Liver (tissue), 3 donors: ENCODE data around the gene DNAH17.

Experiments used
- ATF3 ChIP-seq: IDR thresholded peaks from 2 replicates; pipeline ENCODE4 v1.6.1; 2016; ENCODE audit warnings: antibody characterized with exemption
- EGR1 ChIP-seq, 2 donors: IDR thresholded peaks; 2 replicates each; pipeline ENCODE4 v1.6.1; 2016 to 2018; ENCODE audit warnings: antibody characterized with exemption in 2 of 2, low read depth in 2 of 2
- FOXA2 ChIP-seq: IDR thresholded peaks from 2 replicates; pipeline ENCODE4 v1.6.1; 2016; ENCODE audit warnings: antibody characterized with exemption
- GABPA ChIP-seq, 2 donors: IDR thresholded peaks in 1 of 2; conservative IDR thresholded peaks in 1 of 2; 2 replicates each; pipeline ENCODE4 v1.6.1; 2016; ENCODE audit warnings: antibody characterized with exemption in 2 of 2, mild to moderate bottlenecking in 1 of 2, moderate library complexity in 1 of 2
- HNF4G ChIP-seq: IDR thresholded peaks from 2 replicates; pipeline ENCODE4 v1.6.1; 2016; ENCODE audit warnings: antibody characterized with exemption
- JUND ChIP-seq, 2 donors: IDR thresholded peaks; 2 replicates each; pipeline ENCODE4 v1.6.1; 2016; ENCODE audit warnings: antibody characterized with exemption in 2 of 2
- MAX ChIP-seq: IDR thresholded peaks from 2 replicates; pipeline ENCODE4 v1.6.1; 2016; ENCODE audit warnings: antibody characterized with exemption
- RAD21 ChIP-seq, 2 donors: IDR thresholded peaks; 2 replicates each; pipeline ENCODE4 v1.6.1; 2016; ENCODE audit warnings: antibody characterized with exemption in 2 of 2, mild to moderate bottlenecking in 2 of 2
- SP1 ChIP-seq: IDR thresholded peaks from 2 replicates; pipeline ENCODE4 v1.6.1; 2018; ENCODE audit warnings: antibody characterized with exemption, mild to moderate bottlenecking
- TAF1 ChIP-seq: conservative IDR thresholded peaks from 2 replicates; pipeline ENCODE4 v1.6.1; 2016; ENCODE audit warnings: antibody characterized with exemption, mild to moderate bottlenecking
- YY1 ChIP-seq: IDR thresholded peaks from 2 replicates; pipeline ENCODE4 v1.6.1; 2016; ENCODE audit warnings: antibody characterized with exemption, mild to moderate bottlenecking
- TF ChIP-seq, protein P1 (sequence below): fragments of 150-350 bp; IDR thresholded peaks from 2 replicates; pipeline ENCODE4 v1.5.1; 2017; ENCODE audit warnings: improper control_type of control experiment, low read depth, low read length; ENCODE audit not compliant: missing input control
- TF ChIP-seq, protein P2 (sequence below): IDR thresholded peaks from 2 replicates; pipeline ENCODE4 v1.6.1; 2016; ENCODE audit warnings: antibody characterized with exemption
- TF ChIP-seq, protein P3 (sequence below): IDR thresholded peaks from 2 replicates; pipeline ENCODE4 v1.6.1; 2016; ENCODE audit warnings: antibody characterized with exemption, mild to moderate bottlenecking
- donor health status: healthy.
- donor health status: healthy.

DNA sequence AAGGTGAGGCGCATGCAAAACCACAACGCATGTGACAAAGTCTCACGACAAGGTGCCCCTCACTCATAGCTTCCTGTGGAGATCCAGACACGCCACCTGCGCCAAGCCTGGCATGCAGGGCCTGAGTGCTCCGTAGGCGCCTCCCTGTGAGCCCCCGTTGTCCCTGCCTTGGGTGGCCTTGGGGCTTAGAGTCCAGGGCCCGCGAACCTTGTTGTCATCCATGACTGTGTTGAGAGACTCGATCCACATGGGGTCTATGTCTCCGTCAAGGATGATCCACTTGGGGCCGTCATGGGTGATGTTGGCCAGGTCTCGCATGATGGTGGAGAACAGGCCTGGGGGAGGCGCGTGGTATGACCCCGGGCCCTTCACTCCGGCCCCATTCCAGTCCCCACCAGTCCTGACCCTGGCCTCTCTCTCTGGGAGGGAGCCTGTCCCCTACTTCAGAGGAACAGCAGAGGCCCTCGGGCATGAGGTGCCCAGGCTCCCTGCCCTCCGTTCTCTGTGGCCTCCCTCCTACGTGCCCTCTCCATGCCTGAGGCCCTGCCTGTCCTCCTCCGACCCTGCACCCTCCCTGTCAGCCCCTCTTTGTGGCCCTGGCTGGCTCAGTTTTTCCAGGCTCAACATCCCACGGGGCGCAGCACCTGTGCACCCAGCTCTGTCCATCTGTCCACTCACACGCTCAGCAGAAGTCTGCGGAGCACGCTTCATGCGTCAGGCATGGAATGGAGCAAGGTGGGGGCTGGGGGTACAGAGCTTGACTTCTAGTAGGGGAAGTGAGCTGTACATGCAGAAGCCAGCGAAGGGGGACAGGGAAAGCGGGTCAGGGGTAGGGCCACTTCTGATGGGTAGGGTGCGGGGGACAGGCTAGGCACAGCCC, 85.7 kb downstream of the DNAH17 start:
- TF ChIP-seq, protein P1, sequence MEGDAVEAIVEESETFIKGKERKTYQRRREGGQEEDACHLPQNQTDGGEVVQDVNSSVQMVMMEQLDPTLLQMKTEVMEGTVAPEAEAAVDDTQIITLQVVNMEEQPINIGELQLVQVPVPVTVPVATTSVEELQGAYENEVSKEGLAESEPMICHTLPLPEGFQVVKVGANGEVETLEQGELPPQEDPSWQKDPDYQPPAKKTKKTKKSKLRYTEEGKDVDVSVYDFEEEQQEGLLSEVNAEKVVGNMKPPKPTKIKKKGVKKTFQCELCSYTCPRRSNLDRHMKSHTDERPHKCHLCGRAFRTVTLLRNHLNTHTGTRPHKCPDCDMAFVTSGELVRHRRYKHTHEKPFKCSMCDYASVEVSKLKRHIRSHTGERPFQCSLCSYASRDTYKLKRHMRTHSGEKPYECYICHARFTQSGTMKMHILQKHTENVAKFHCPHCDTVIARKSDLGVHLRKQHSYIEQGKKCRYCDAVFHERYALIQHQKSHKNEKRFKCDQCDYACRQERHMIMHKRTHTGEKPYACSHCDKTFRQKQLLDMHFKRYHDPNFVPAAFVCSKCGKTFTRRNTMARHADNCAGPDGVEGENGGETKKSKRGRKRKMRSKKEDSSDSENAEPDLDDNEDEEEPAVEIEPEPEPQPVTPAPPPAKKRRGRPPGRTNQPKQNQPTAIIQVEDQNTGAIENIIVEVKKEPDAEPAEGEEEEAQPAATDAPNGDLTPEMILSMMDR, result no peak
- TF ChIP-seq, protein P2, sequence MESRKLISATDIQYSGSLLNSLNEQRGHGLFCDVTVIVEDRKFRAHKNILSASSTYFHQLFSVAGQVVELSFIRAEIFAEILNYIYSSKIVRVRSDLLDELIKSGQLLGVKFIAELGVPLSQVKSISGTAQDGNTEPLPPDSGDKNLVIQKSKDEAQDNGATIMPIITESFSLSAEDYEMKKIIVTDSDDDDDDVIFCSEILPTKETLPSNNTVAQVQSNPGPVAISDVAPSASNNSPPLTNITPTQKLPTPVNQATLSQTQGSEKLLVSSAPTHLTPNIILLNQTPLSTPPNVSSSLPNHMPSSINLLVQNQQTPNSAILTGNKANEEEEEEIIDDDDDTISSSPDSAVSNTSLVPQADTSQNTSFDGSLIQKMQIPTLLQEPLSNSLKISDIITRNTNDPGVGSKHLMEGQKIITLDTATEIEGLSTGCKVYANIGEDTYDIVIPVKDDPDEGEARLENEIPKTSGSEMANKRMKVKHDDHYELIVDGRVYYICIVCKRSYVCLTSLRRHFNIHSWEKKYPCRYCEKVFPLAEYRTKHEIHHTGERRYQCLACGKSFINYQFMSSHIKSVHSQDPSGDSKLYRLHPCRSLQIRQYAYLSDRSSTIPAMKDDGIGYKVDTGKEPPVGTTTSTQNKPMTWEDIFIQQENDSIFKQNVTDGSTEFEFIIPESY, result no peak
- TF ChIP-seq RAD21 (IDR thresholded peaks at IDR 0.05) (no peak), YY1 (no peak), MAX (no peak), TAF1 (no peak), SP1 (no peak), ATF3 (no peak), HNF4G (no peak), GABPA (IDR thresholded peaks at IDR 0.05 in 1 of 2, conservative IDR thresholded peaks at IDR 0.05 in 1 of 2) (no peak), JUND (IDR thresholded peaks at IDR 0.05) (no peak), EGR1 (IDR thresholded peaks at IDR 0.05; ENCODE audit: low read depth in 2 of 2) (no peak), FOXA2 (no peak)
- TF ChIP-seq, protein P3, sequence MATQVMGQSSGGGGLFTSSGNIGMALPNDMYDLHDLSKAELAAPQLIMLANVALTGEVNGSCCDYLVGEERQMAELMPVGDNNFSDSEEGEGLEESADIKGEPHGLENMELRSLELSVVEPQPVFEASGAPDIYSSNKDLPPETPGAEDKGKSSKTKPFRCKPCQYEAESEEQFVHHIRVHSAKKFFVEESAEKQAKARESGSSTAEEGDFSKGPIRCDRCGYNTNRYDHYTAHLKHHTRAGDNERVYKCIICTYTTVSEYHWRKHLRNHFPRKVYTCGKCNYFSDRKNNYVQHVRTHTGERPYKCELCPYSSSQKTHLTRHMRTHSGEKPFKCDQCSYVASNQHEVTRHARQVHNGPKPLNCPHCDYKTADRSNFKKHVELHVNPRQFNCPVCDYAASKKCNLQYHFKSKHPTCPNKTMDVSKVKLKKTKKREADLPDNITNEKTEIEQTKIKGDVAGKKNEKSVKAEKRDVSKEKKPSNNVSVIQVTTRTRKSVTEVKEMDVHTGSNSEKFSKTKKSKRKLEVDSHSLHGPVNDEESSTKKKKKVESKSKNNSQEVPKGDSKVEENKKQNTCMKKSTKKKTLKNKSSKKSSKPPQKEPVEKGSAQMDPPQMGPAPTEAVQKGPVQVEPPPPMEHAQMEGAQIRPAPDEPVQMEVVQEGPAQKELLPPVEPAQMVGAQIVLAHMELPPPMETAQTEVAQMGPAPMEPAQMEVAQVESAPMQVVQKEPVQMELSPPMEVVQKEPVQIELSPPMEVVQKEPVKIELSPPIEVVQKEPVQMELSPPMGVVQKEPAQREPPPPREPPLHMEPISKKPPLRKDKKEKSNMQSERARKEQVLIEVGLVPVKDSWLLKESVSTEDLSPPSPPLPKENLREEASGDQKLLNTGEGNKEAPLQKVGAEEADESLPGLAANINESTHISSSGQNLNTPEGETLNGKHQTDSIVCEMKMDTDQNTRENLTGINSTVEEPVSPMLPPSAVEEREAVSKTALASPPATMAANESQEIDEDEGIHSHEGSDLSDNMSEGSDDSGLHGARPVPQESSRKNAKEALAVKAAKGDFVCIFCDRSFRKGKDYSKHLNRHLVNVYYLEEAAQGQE, result no peak
